Measurements from ENCODE around the gene ALG1L2.
A peak's percentile ranks its signal among the peaks of the same experiment; 100 is the strongest.
"Not testable (repeated sequence)": the region's sequence is repeated elsewhere in the genome, so short reads cannot be mapped to it uniquely, and the experiment has no call there.

The ALG1L2 gene

GRCh38 chr3:130094491-130094941 lies 12.9 kb downstream of the ALG1L2 start:
- peak; percentile 23 for DNase-seq

DNA sequence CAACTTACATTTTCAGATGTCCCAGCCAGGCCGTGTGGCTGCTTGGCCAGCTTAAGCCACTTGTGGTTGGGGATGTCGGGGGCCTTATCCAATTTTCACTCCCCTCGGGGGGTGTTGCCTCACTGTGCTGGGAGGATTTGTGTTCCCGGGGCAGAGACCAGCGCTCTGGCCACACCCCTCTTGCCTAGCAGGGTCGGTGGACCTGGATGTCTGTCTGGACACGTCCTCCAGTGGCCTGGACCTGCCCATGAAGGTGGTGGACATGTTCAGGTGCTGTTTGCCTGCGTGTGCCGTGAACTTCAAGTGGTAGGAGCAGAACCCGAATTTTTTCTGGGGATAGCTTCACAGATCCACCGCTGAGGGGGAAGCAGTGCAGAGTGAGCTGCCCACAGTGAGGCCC lies 14.2 kb downstream of the ALG1L2 start:
- DNase-seq, result not testable (repeated sequence)

DNA sequence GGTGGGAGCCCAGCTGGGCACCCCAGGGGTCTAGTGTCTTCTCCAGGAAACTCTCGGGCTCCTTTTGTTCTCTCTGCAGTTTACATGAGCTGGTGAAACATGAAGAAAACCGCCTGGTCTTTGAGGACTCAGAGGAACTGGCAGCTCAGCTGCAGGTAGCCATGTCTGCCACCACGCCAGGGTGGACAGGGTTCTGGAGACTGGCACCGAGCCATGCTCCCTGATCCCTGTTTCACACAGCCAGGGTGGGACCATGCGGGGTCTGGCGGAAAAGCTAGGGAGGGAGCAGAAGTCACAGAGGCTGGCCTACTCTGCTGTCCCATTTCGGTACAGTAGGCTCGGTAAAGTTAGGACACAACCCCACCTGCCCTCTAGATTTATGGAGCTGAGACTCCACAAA lies 15.5 kb downstream of the ALG1L2 start:
- not testable (repeated sequence) for DNase-seq

- DNase-seq, result not testable (repeated sequence)
Measured at GRCh38 chr3:130097690-130098638, 16.3 kb downstream of the ALG1L2 start.

DNA sequence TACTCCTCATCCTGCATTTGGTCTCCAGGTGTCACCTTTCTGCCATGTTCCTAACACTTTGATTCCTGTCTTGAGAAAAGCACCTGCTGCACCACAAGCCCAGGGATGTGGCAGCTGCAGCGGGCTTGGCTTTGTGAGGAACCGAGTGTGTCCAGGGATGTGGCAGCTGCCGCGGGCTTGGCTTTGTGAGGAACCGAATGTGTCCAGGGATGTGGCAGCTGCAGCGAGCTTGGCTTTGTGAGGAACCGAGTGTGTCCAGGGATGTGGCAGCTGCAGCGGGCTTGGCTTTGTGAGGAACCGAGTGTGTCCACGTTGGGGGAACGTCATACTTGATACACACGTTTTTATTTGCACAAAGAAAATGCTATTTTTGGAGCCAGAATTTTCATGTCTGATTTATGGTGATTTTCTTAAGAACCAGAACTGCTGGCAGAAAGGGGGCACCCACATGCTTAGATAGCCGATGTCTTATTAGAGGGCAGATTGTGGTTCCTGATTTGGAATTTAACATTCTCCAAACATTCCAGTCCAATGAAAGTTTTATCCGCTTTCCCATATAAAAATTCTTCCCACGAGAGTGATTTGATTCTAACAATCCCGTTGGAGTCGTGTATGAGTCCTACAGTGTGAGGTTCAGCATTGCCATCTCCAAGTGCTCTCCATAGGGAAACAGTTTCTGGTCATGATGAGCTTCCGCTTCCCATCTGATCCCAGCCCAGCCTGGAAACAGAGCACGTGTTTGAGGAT lies 17.2 kb downstream of the ALG1L2 start:
- not testable (repeated sequence) for DNase-seq

DNA sequence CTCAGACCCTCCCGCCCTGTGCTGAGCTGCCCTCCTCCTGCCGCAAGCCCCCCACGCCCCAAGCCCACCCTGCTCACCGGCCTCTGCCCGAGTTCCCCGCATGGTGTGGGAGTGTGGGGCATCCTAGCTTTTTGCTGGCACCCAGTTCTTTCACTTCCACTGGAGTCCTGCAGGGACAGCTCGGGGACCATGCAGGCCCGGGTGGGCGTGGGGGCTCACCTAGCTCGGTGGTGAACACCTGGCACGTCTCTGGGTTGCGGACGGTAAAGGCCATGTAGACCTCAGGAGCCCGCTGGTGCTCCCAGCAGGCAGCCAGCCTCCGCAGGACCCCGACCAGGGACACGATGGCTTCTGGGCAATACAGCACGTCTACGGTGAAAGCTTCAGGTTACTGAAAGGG lies 20.9 kb downstream of the ALG1L2 start:
- DNase-seq, result not testable (repeated sequence)

DNA sequence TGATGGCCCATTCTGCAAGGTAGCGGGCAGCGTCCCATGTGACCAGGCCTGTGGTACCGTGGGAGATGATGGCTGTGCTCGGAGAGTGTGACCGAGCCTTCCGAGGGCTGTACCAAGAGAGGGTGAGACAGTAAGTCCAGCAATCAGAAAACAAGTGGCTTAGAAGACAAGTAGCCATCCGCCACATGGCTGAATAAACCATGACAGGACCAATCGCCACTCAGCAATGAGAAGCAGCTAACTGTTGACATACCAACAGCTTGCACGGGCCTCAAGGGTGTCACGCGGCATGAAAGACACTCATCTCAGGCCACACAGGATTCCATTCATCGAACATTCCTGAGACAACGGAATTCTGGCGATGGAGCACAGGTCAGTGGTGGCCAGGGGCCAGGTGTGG lies 22.6 kb downstream of the ALG1L2 start:
- not testable (repeated sequence) for DNase-seq

GRCh38 chr3:130107333-130107995 lies 25.8 kb downstream of the ALG1L2 start:
- DNase-seq, result not testable (repeated sequence)

DNA sequence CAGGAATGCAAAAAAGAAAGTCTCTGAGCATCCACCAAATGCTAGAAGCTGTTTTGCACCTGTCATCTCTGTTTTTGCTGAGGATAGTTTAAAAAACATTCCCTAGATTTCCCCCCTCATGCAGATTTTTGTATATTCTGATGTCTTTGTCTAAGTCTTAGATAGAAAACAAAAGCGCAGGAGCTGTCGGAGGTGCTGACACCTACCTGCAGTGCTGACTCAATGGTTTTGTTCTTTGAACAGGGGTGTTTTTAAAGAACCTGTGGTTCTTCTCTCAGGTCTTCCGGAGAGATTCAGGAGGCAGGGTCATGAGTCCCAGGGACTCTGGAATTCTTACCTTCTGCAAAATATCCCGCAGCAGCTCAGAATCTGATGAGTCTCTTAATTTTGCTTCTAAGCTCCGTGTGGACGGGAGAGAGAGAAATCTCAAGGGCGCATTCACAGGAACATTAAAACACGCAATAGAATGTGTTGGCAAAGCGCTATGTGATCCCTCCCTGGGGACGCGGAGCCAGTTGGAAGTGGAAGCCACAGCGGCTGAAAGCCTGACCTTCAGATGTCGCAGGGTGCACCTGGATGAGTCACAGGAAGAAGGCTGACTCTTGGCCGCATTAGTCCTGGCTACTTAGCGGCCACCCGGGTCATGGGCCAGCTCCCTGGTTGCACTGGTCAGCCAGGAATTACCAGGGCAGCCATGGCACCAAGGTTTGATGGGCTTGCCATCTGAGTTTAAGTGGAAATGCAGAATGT lies 27.4 kb downstream of the ALG1L2 start:
- DNase-seq, result not testable (repeated sequence)

DNA sequence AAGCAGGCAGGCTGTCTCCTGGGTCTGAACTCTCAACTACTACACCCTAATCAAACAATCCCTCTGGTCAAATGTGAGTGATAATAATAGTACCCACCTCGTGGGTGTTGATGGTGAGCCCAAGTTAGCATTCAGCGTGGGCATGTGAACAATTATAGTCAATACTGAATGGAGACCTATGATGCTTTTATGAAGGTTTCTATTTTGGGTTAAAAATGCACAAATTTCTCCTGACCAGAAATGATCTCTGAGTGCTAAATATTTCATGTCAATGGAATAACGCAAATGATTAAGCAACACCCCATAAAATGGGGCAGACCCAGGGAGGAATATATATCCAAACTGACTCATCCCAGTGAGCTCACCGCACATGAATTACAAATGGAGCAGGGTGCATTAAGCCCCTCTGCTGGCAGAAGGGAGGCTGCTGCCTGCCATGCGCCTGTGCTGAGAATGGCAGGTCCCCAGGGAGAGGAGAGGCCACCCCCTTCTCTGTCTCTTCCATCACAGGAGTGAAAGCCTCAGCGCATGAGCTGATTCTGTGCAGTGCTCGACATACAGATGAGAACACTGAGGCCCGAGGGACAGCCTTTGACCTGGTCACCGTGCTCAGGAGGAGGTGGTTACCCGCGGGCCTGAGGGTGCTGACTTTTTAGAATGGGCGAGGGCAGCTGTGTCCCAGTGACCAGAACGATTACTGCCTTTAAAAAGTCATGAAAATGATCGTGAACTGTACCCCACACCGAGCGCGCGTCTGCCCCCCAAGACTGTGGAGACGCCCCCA lies 28.9 kb downstream of the ALG1L2 start:
- DNase-seq, result peak; percentile 14

DNA sequence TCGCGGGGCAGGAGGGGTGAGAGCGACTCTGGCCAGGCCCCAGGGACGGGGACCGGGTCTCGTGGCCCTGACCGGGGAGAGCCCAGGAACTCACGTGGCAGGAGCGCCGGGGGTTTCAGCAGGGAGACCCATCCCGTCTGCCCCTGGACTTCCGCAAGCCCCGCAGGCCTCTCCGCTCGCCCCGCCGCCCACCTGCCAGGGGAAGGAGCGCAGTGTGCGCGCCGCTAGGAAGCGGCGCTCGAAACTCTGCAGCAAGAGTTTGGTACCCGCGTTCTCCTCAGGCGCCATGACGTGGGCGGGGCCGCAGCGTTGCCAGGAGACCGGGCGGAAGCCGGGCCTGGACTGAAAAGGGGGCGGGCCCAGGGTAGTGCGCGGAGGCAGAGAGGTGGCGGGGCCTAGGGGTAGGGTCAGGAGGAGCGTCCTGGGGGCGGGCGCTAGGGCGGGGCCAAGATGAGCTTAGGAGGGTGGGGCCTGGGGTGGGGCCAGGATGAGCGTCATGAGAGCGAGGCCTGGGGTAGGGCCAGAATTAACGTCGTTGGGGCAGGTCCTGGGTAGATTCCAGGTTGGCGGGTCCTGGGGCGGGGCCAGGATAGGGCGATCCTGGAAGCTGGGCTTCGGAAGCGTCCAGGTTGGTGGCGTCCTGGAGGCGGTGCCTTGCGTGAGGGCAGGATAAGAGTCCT lies 29.7 kb downstream of the ALG1L2 start:
- peak; percentile 99 for DNase-seq

DNA sequence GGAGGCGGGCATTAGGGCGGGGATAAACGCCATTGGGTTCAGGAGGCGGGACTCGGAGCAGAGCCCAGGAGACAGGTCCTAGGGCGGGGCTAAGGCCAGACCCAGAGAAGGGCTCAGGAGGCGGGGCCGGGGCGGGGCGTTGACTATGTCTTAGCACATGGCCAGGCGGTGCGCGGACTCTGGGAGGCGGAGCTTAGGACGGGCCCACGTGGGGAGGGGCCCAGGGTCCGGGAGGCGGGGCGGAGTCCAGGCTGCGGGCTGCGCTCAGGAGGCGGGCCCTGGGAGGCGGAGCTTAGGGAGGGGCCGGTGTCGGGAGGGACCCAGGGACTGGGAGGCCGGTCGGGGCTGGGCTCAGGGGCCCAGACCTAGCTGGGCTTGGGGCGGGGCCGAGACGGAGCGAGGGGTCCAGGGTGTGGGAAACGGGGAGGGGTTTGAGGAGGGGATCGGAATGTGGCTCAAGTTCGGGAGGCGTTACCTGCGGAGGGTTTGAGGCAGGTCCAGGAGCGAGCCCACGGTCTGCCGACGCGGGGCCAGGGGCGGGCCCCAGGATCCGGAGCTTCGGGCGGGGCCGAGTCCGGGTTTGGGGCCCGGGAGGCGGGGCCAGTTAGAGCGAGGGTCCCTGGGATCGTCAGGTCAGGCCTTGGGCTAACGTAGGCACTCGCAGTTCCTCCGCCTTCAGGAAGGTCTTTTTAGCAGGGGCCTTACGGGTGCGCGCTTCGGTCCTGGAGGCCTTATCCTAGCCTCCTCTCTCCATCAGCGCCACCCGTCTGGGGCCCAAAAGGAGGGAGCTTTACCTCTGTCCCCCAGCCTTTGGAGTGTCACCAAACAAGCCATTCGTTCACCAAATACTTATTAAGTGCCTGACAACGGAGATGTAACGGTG lies 30.5 kb downstream of the ALG1L2 start:
- peak; percentile 94 for DNase-seq

DNA sequence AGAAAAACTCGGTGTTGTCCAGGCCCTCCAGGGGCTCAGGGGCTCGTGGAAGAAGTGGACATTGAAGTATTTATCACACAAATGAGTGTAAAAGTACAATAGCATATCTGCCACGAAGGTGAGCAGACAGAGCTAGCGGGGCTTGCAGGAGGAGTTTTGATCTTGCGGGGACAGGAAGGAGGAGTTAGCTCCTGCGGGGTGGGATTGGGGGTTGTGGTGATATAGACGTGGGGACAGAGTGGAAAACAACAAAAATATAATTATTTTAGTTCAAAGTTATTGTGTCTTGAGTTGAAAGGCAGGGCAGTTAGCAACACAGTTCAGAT lies 31.1 kb downstream of the ALG1L2 start:
- DNase-seq, result not testable (repeated sequence)

GRCh38 chr3:130115400-130115799 lies 33.8 kb downstream of the ALG1L2 start:
- DNase-seq, result not testable (repeated sequence)

DNA sequence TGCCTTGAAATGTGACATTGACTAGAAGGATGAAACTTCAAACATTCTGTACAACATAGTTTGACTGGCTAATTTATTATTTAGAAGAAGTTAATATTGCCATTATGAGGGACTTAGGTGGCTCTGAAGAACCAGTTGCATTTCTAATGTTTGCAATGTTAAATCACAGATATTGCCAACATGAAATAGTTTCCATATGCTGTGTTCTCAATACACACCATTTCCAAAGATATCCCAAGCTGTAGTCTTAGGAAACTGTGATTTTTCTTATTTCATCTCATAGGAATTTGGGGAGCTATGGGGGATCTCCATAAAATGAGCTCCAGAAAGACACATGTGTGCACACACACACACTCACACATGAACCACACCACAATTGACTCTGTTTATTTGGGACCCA lies 36.3 kb downstream of the ALG1L2 start:
- DNase-seq, result no peak

- not testable (repeated sequence) for DNase-seq
Measured at GRCh38 chr3:130119824-130120223, 38.2 kb downstream of the ALG1L2 start.

DNA sequence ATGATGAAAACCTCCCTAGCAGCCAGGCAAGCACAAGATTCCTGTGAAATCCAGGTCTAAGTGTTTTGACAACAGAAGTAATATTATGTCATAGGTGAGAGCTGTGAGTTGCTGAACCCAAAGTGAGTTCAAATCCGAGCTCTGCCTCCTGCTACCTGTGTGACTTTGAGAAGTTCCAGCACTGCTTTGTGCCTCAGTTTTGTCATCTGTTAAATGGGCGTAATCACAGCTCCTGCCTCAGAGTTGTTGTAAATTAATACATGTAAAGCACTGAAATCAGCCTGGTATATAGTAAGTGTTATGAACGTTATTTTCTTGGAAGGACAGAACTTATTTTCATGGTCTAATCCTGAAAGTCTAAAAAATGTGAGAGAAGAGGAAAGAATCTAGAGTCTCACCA lies 38.7 kb downstream of the ALG1L2 start:
- not testable (repeated sequence) for DNase-seq

DNA sequence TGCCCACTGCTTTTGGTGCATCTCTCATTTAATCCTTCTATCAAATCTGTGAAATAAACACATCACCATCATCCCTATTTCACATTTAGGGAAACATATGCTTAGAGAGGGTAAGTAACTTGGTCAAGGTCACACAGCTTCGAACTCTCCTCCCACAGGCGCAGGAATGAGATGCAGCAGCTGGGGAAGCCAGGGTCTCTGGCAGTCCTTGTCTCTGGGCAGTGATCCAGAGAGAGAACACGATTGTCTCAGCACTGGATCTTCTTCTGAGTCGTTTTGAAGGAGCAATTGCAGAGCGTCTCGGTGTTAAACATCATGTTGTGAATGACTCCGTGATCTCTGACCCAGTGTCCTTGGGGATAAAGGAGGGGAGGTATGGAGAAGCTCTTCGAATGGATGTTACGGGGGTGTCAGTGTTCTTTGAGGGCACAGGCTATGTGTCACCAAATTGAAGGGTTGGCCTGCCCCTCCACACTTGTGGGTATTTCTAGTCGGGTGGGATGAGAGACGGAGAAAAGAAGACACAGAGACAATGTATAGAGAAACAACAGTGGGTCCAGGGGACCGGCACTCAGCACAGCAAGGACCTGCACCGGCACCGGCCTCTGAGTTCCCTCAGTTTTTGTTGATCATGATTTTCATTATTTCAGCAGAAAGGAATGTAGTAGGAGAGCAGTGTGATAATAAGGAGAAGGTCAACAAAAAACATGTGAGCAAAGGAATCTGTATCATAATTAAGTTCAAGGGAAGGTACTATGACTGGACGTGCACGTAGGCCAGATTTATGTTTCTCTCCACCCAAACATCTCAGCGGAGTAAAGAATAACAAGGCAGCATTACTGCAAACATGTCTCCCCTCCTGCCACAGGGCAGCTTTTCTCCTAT lies 41.5 kb downstream of the ALG1L2 start:
- DNase-seq, result not testable (repeated sequence)

DNA sequence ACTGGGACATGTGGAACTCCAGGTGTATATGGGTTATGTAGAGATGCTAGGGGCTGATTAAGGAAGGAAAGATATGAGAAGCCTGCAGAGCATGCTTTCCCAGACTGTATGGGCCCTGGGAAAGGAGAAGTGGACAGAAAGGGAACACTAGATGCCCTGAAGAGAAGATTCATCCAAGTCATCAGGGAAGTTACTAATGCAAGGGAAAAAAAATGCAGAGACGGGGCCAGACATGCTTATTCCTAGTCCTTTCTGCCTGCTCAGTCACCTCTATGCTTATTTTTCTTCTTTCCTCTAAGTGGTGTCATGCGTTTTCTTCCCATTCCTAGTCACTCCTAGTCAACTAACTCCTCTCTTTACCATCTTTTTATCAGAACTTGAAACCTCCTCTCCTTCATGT lies 43.8 kb downstream of the ALG1L2 start:
- DNase-seq, result peak; percentile 33

Data from inflammatory macrophage treated with lipopolysaccharide for 4 hours (primary cell).